ENCODE measurements around the gene MCAT. TPM values are rescaled to one million over a fixed set of nuclear protein-coding genes. Genes with fewer than 3 reads are reported as not detected.
A peak's percentile ranks its signal among the peaks of the same experiment; 100 is the strongest.
"Not testable (repeated sequence)": the region's sequence is repeated elsewhere in the genome, so short reads cannot be mapped to it uniquely, and the experiment has no call there.

MCAT gene
- total and polyA plus RNA-seq, 4 donors: 10.0 to 32.3 (median 25.7) TPM

DNA sequence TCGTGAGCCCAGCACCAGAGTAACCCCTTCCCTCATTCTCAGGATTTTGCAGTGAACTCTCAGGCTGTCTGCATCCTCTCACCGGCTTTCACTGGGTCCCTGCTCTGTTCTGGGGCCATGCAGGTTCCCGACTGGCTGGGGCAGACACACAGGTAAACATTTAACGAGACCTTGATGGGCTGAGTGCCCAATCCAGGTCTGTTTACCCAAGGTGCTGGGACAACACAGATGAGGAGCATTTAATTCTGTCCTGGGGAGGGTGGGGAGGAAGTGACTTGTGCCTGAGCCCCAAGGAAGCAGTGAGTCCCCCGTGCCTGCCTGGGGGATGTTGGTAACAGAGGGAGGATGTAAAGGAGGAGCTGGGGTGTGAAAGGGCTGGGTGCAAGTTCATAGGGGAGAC is 28.2 kb downstream of the MCAT start:
- DNase-seq (ENCODE audit: low read depth in 4 of 6, low spot score in 6 of 6): no peak
- 60% methylated on average over 5 of the region's 5 CpGs for WGBS (ENCODE audit: insufficient coverage)
- Histone ChIP-seq H3K27me3 (ENCODE audit: control insufficient read depth, insufficient read depth, low read length) (peaks cover 32% of the 10 kb centered on the region), H3K36me3 (ENCODE audit: control insufficient read depth, insufficient read depth, low read length) (peaks cover 8% of the 10 kb centered on the region), H3K4me1 (ENCODE audit: control insufficient read depth, insufficient read depth, low read length) (peaks cover 16% of the 10 kb centered on the region), H3K9me3 (ENCODE audit: control insufficient read depth, insufficient read depth, low read length) (no peaks in the 10 kb centered on the region), H3K27ac (ENCODE audit: low read depth, low read length) (no peak overlapping the region), H3K4me3 (ENCODE audit: low read depth, low read length) (no peak overlapping the region)

DNA sequence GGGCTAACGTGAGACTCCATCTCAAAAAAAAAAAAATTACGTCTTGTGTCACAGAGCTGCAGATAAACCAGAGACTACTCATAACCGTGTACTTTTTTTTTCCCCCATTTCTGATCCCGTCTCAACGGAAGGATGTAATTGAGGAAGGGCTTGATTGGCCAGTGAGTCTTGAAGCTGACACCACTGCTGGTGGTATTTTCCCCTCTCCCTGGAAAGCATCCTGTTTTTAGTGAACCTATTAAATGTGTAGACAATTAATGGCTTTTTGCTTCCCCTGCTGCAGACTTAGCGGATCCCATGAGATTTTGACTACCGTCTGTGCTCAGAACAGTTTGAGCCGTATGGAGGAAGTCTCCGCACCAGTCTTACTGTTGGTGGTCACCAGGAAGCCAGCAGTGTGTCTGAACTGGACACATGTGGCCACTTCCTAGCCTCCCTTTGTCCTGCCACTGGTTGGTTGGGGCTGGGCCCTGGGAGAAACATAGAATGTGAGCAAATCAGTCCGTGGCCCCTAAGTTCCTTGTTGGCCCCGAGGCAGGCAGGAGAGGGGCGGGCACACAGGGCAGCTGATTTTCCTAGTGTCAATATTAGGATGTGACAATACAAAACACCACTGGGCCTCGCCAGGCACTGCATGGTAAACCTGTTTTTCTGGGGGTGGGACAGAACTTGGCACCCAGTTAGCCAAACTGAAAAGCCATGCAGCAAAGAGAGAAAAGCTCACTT is 29.5 kb downstream of the MCAT start:
- Histone ChIP-seq H3K4me1 (ENCODE audit: control insufficient read depth, insufficient read depth, low read length) (peaks cover 18% of the 10 kb centered on the region), H3K4me3 (ENCODE audit: low read depth, low read length) (no peak overlapping the region), H3K36me3 (ENCODE audit: control insufficient read depth, insufficient read depth, low read length) (peaks cover 4% of the 10 kb centered on the region), H3K27ac (ENCODE audit: low read depth, low read length) (no peak overlapping the region), H3K27me3 (ENCODE audit: control insufficient read depth, insufficient read depth, low read length) (peaks cover 38% of the 10 kb centered on the region), H3K9me3 (ENCODE audit: control insufficient read depth, insufficient read depth, low read length) (no peaks in the 10 kb centered on the region)
- peak in 1 of 6 donors; percentile 32 for DNase-seq (ENCODE audit: low read depth in 4 of 6, low spot score in 6 of 6)
- WGBS (ENCODE audit: insufficient coverage): 72% methylated on average over 9 of the region's 13 CpGs

DNA sequence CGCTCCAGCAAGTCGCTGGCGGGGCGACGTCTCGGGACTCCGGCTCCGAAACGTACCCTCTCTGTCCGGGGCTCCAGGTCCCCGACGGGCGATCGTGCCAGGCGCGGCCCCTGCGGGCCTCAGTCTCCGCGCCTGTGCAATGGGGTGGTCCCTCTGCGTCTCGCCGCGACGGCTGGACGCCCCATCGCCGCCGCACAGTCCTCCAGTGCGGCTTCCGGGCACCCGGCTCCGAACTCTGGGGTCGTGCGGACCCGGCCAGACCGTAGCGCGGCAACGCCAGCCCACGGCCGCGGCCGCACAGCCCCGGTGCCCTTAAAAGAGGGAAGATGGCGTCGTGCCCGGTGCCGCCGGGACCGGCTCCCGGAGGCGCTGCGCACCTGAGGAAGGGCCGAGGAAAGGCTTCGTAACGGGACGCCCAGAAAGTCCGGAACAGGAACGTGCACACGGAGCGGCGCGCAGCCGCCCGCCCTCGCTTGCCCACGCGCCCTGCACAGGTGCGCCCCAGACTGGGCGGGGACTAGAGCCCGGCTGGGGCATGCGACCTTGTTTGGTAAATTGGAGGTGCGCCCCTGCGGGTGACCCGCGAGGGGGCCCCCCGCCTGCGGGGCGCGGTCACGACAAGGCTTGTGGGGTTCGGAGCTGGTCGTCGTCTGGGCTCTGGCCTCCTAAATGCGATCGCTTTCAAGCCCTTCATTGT is 32.1 kb downstream of the MCAT start:
- no peak overlapping the region for H3K4me3 ChIP-seq (ENCODE audit: low read depth, low read length)
- H3K27ac ChIP-seq (ENCODE audit: low read depth, low read length): no peak overlapping the region
- DNase-seq (ENCODE audit: low read depth in 4 of 6, low spot score in 6 of 6): peak in 1 of 6 donors; percentile 5
- 1% methylated on average over 86 of the region's 86 CpGs for WGBS (ENCODE audit: insufficient coverage)
- peaks cover 38% of the 10 kb centered on the region for H3K27me3 ChIP-seq (ENCODE audit: control insufficient read depth, insufficient read depth, low read length)
- H3K4me1 ChIP-seq (ENCODE audit: control insufficient read depth, insufficient read depth, low read length): peaks cover 18% of the 10 kb centered on the region
- H3K36me3 ChIP-seq (ENCODE audit: control insufficient read depth, insufficient read depth, low read length): no peaks in the 10 kb centered on the region
- no peaks in the 10 kb centered on the region for H3K9me3 ChIP-seq (ENCODE audit: control insufficient read depth, insufficient read depth, low read length)

DNA sequence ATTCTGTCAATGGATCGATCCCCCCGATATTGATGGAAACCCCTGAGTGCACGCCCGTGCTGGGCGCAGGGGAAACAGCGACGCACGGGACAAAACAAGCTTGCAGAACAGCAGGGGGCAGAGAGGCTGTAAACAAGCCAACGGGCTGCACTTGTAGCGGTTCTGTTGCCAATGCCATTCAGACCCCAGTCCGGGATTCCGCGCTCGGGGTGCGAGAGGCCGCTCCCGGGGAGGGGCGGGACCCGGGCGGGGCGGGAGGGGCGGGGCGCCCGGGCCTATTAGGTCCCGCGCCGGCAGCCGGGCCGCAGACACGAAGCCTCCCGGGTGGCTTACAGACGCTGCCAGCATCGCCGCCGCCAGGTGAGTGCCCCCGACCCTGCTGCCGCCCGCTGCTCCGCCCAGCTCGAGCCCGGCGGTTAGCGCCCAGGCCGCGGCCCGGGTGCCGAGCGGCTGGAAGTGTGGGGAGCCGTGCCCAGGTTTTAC is 32.7 kb downstream of the MCAT start, which contains the start of gene BIK:
Gene BIK, plus strand, starts transcription at position 307 of the 483 bp plus-strand sequence. CDS start 13,273 bp downstream, outside the sequence.
- H3K27ac ChIP-seq (ENCODE audit: low read depth, low read length): no peak within 1 kb of the TSS
- peak in 2 of 6 donors; percentile 71 to 75 for DNase-seq (ENCODE audit: low read depth in 4 of 6, low spot score in 6 of 6)
- H3K9me3 ChIP-seq (ENCODE audit: control insufficient read depth, insufficient read depth, low read length): no peaks in the 10 kb centered on the region
- peaks cover 38% of the 10 kb centered on the region for H3K27me3 ChIP-seq (ENCODE audit: control insufficient read depth, insufficient read depth, low read length)
- H3K4me1 ChIP-seq (ENCODE audit: control insufficient read depth, insufficient read depth, low read length): peaks cover 18% of the 10 kb centered on the region
- 0% methylated on average over 49 of the region's 49 CpGs for WGBS (ENCODE audit: insufficient coverage)
- H3K4me3 ChIP-seq (ENCODE audit: low read depth, low read length): peak within 1 kb of the TSS; percentile 21
- no peaks in the 10 kb centered on the region for H3K36me3 ChIP-seq (ENCODE audit: control insufficient read depth, insufficient read depth, low read length)

DNA sequence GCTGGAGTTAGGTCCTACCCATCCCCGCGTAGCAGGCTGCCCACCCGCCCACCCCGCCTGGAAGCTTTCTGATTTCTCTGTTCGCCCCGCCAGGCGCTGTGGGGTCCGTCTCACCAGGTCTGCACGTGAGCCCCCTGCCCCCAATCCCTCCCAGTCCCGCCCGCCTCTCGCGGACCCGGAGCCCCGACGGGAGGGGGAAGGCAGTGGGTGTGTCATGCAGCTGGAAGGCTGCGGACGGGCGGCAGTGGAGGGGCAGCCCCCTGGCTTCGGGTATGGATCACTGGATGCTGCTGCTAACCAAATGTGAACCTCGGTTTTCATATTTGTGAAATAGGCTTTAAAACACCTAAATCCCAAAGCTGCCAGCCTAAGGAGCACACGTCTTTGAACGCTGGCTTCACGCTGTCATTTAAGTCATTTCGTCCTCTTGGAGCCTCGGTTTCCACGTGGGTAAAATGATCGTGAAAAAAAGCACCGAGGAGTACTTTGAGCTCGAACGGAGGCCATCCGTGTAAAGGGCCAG is 33.2 kb downstream of the MCAT start:
- Histone ChIP-seq H3K4me1 (ENCODE audit: control insufficient read depth, insufficient read depth, low read length) (peaks cover 18% of the 10 kb centered on the region), H3K27ac (ENCODE audit: low read depth, low read length) (no peak overlapping the region), H3K27me3 (ENCODE audit: control insufficient read depth, insufficient read depth, low read length) (peaks cover 38% of the 10 kb centered on the region), H3K4me3 (ENCODE audit: low read depth, low read length) (peak overlapping the region; percentile 21), H3K36me3 (ENCODE audit: control insufficient read depth, insufficient read depth, low read length) (no peaks in the 10 kb centered on the region), H3K9me3 (ENCODE audit: control insufficient read depth, insufficient read depth, low read length) (no peaks in the 10 kb centered on the region)
- DNase-seq (ENCODE audit: low read depth in 4 of 6, low spot score in 6 of 6): no peak
- 0% methylated on average over 20 of the region's 32 CpGs for WGBS (ENCODE audit: insufficient coverage)

DNA sequence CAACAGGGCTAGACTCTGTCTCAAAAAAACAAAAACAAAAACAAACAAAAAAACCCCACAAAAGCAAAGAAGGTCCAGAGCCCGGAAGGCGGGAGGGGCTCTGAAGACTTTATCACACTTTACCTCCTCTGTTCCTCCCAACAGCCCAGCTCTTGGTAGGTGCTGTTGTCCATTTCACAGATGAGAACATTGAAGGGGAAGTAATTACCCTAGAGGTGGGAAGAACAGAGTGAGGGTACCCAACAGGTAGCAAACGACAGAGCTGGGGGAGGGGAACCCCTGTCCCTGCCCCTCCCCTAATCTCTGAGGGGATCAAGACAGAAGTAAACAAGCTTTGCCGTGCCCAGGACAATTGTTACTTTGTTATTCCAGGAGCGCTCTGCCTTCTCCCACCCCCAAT is 33.7 kb downstream of the MCAT start:
- WGBS (ENCODE audit: insufficient coverage): 0% methylated on average over 3 of the region's 5 CpGs
- peaks cover 35% of the 10 kb centered on the region for H3K27me3 ChIP-seq (ENCODE audit: control insufficient read depth, insufficient read depth, low read length)
- H3K4me3 ChIP-seq (ENCODE audit: low read depth, low read length): no peak overlapping the region
- no peak overlapping the region for H3K27ac ChIP-seq (ENCODE audit: low read depth, low read length)
- H3K36me3 ChIP-seq (ENCODE audit: control insufficient read depth, insufficient read depth, low read length): no peaks in the 10 kb centered on the region
- H3K9me3 ChIP-seq (ENCODE audit: control insufficient read depth, insufficient read depth, low read length): no peaks in the 10 kb centered on the region
- no peak for DNase-seq (ENCODE audit: low read depth in 4 of 6, low spot score in 6 of 6)
- peaks cover 18% of the 10 kb centered on the region for H3K4me1 ChIP-seq (ENCODE audit: control insufficient read depth, insufficient read depth, low read length)

DNA sequence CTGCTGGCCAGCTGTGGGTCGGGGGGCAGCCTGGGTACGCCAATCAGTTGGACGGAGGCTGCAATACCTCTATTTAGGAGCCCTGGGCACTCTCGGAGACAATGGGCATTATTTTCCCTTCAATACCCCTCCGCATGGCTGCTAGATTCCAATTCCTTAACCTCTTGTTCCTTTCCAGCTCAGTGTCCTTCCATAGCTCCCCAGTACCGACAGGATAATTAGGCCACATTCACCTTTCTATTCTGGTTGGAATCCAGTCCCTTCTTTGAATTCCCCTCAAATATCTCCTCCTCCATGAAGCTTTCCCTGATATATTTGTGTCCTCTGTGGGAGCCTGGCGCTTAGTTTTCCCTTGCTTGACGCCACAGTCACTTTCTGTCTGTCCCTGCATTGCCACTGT is 36.9 kb downstream of the MCAT start:
- Histone ChIP-seq H3K9me3 (ENCODE audit: control insufficient read depth, insufficient read depth, low read length) (no peaks in the 10 kb centered on the region), H3K27me3 (ENCODE audit: control insufficient read depth, insufficient read depth, low read length) (peaks cover 18% of the 10 kb centered on the region), H3K4me3 (ENCODE audit: low read depth, low read length) (no peak overlapping the region), H3K4me1 (ENCODE audit: control insufficient read depth, insufficient read depth, low read length) (peaks cover 14% of the 10 kb centered on the region), H3K36me3 (ENCODE audit: control insufficient read depth, insufficient read depth, low read length) (no peaks in the 10 kb centered on the region), H3K27ac (ENCODE audit: low read depth, low read length) (no peak overlapping the region)
- no peak for DNase-seq (ENCODE audit: low read depth in 4 of 6, low spot score in 6 of 6)
- WGBS (ENCODE audit: insufficient coverage): 72% methylated on average over 6 of the region's 8 CpGs

DNA sequence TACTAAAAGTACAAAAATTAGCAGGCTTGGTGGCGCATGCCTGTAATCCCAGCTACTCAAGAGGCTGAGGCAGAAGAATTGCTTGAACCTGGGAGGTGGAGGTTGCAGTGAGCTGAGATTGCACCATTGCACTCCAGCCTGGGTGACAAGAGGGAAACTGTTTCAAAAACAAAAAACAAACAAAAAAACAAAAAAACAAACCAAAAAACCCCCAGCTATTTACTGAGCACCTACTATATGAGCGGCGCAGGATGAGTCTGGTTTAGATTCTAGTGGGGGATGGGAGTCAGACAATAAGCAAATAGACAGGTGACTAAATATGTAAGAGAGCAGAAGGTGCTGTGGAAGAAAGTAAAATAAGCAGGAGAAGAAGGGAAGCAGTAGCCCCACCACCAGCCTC is 38.2 kb downstream of the MCAT start:
- H3K4me3 ChIP-seq (ENCODE audit: low read depth, low read length); H3K27me3 ChIP-seq (ENCODE audit: control insufficient read depth, insufficient read depth, low read length); DNase-seq (ENCODE audit: low read depth in 4 of 6, low spot score in 6 of 6); H3K4me1 ChIP-seq (ENCODE audit: control insufficient read depth, insufficient read depth, low read length); H3K27ac ChIP-seq (ENCODE audit: low read depth, low read length); H3K36me3 ChIP-seq (ENCODE audit: control insufficient read depth, insufficient read depth, low read length); H3K9me3 ChIP-seq (ENCODE audit: control insufficient read depth, insufficient read depth, low read length): not testable (repeated sequence)
- no CpG with 5 or more reads among the region's 3 CpGs for WGBS (ENCODE audit: insufficient coverage)

DNA sequence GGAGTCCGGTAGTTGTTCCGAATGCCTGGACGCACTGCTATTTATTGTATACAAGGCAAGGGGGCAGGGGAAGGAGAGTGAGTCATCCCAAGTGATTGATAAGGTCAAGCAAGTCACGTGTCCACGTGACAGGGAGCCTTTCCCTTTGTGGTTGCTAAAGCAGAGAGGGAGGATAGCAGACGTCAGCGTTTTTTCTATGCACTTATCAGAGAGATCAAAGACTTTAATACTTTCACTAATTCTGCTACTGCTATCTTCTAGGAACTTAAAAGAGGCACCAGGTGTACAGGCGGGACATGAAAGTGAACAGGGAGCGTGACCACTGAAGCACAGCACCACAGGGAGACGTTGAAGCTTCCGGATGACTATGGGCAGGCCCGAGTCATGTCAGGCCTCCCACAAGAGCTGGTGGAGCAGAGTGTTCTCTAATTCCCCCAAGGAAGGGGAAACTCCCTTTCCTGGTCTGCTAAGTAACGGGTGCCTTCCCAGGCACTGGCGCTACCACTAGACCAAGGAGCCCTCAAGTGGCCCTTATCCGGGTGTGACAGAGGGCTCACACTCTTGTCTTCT is 39.1 kb downstream of the MCAT start:
- H3K27ac ChIP-seq (ENCODE audit: low read depth, low read length); H3K9me3 ChIP-seq (ENCODE audit: control insufficient read depth, insufficient read depth, low read length); H3K36me3 ChIP-seq (ENCODE audit: control insufficient read depth, insufficient read depth, low read length); H3K27me3 ChIP-seq (ENCODE audit: control insufficient read depth, insufficient read depth, low read length); H3K4me3 ChIP-seq (ENCODE audit: low read depth, low read length); H3K4me1 ChIP-seq (ENCODE audit: control insufficient read depth, insufficient read depth, low read length): not testable (repeated sequence)
- DNase-seq (ENCODE audit: low read depth in 4 of 6, low spot score in 6 of 6): peak in 1 of 6 donors; percentile 20
- 59% methylated on average over 13 of the region's 15 CpGs for WGBS (ENCODE audit: insufficient coverage)

All from spinal cord (tissue), 10 donors.